Activated CD4-positive, alpha-beta T cell treated with anti-CD3 and anti-CD28 coated beads, Interleukin-2, amount 50 U/mL, for 4 hours (primary cell): ENCODE results near the gene KLF15.

Source experiments
- DNase-seq, 2 experiments: peaks; one replicate each; pipeline ENCODE4 v3.0.0-alpha.2; 2020

The KLF15 gene

GRCh38 chr3:126319701-126320295 is 37.4 kb downstream of the KLF15 start:
- no peak for DNase-seq

GRCh38 chr3:126317029-126317996 is 39.9 kb downstream of the KLF15 start:
- DNase-seq = no peak

GRCh38 chr3:126316501-126316939 is 40.7 kb downstream of the KLF15 start:
- DNase-seq = no peak

GRCh38 chr3:126316031-126316461 is 41.2 kb downstream of the KLF15 start:
- DNase-seq = no peak

- no peak for DNase-seq
Observed at GRCh38 chr3:126314790-126315658, 42.2 kb downstream of the KLF15 start.

- DNase-seq = no peak
Observed at GRCh38 chr3:126314305-126314789, 42.9 kb downstream of the KLF15 start.

- no peak for DNase-seq
Observed at GRCh38 chr3:126313580-126314304, 43.5 kb downstream of the KLF15 start.

- DNase-seq = no peak
Observed at GRCh38 chr3:126313166-126313565, 44.0 kb downstream of the KLF15 start.

- DNase-seq = no peak
Observed at GRCh38 chr3:126312341-126312740, 44.9 kb downstream of the KLF15 start.

- no peak for DNase-seq
Observed at GRCh38 chr3:126311338-126311978, 45.8 kb downstream of the KLF15 start.

- DNase-seq = no peak
Observed at GRCh38 chr3:126310816-126311215, 46.4 kb downstream of the KLF15 start.

- no peak for DNase-seq
Observed at GRCh38 chr3:126309861-126310655, 47.1 kb downstream of the KLF15 start.

GRCh38 chr3:126309165-126309564 is 48.0 kb downstream of the KLF15 start:
- DNase-seq = no peak

GRCh38 chr3:126308394-126309125 is 48.6 kb downstream of the KLF15 start:
- DNase-seq = no peak

GRCh38 chr3:126307591-126308393 is 49.4 kb downstream of the KLF15 start:
- no peak for DNase-seq

- DNase-seq = no peak
Observed at GRCh38 chr3:126306888-126307482, 50.2 kb downstream of the KLF15 start.

- DNase-seq = no peak
Observed at GRCh38 chr3:126306397-126306796, 50.8 kb downstream of the KLF15 start.

- no peak for DNase-seq
Observed at GRCh38 chr3:126305427-126305826, 51.8 kb downstream of the KLF15 start.

- no peak for DNase-seq
Observed at GRCh38 chr3:126304704-126305103, 52.5 kb downstream of the KLF15 start.
